SU-DHL-6 (cell line): ENCODE results near the gene ZGPAT.

Experiments used
- EZH2phosphoT487 ChIP-seq: fragments of 200-600 bp; sonication (generic), shearing (Covaris generic); conservative IDR thresholded peaks from 2 replicates; pipeline ENCODE4 v1.6.1; 2018; ENCODE audit warnings: mild to moderate bottlenecking, antibody characterized with exemption, low read length, moderate library complexity, mixed read lengths
- TF ChIP-seq, protein P1 (sequence below): fragments of 200-600 bp; sonication (generic); IDR thresholded peaks from one replicate; pipeline ENCODE4 v1.5.1; 2017; ENCODE audit warnings: antibody characterized with exemption, mild to moderate bottlenecking, low read length, moderate library complexity; ENCODE audit not compliant: insufficient read depth, poor library complexity, severe bottlenecking

- TF ChIP-seq, protein P1, sequence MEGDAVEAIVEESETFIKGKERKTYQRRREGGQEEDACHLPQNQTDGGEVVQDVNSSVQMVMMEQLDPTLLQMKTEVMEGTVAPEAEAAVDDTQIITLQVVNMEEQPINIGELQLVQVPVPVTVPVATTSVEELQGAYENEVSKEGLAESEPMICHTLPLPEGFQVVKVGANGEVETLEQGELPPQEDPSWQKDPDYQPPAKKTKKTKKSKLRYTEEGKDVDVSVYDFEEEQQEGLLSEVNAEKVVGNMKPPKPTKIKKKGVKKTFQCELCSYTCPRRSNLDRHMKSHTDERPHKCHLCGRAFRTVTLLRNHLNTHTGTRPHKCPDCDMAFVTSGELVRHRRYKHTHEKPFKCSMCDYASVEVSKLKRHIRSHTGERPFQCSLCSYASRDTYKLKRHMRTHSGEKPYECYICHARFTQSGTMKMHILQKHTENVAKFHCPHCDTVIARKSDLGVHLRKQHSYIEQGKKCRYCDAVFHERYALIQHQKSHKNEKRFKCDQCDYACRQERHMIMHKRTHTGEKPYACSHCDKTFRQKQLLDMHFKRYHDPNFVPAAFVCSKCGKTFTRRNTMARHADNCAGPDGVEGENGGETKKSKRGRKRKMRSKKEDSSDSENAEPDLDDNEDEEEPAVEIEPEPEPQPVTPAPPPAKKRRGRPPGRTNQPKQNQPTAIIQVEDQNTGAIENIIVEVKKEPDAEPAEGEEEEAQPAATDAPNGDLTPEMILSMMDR: no peak
- no peak for TF ChIP-seq EZH2phosphoT487
These were observed 34.0 kb downstream of the ZGPAT start for GRCh38 chr20:63741676-63742380.
